Activated T-cell treated with anti-CD3 and anti-CD28 coated beads, Interleukin-2, amount 50 U/mL, for 4 hours (primary cell): ENCODE results near the gene ITPR3. TPM values are rescaled to one million over a fixed set of nuclear protein-coding genes. Genes with fewer than 3 reads are reported as not detected.
"Not testable (repeated sequence)": the region's sequence is repeated elsewhere in the genome, so short reads cannot be mapped to it uniquely, and the experiment has no call there.

Source experiments
- ATAC-seq, 2 donors: fragments of 200-7000 bp; cut with Tn5 transposase; one replicate each; pipeline ENCODE4 v1.10.0; 2021
- DNase-seq: peaks from one replicate; pipeline ENCODE4 v3.0.0-alpha.2; 2020
- H3K27me3 Mint-ChIP-seq: one replicate; pipeline ENCODE4 v1.8.0; 2021; ENCODE audit warnings: low read depth, mixed read lengths
- H3K36me3 Mint-ChIP-seq: one replicate; pipeline ENCODE4 v1.8.0; 2022; ENCODE audit warnings: mixed read lengths; ENCODE audit not compliant: insufficient read depth
- H3K4me1 Mint-ChIP-seq: one replicate; pipeline ENCODE4 v1.8.0; 2021; ENCODE audit warnings: low read depth, mixed read lengths
- H3K4me3 Mint-ChIP-seq: one replicate; pipeline ENCODE4 v1.8.0; 2021; ENCODE audit warnings: mild to moderate bottlenecking, moderate library complexity, mixed read lengths
- H3K9me3 Mint-ChIP-seq: one replicate; pipeline ENCODE4 v1.8.0; 2021; ENCODE audit warnings: mixed read lengths
- total RNA-seq, 3 donors: library from RNA; stranded (reverse); gene quantifications; one replicate each; pipeline ENCODE4 v1.2.1, GENCODE V29; 2021

Gene ITPR3
- total RNA-seq, 3 donors from 2014 or later, result 34.6 to 37.2 (median 35.5) TPM

DNA sequence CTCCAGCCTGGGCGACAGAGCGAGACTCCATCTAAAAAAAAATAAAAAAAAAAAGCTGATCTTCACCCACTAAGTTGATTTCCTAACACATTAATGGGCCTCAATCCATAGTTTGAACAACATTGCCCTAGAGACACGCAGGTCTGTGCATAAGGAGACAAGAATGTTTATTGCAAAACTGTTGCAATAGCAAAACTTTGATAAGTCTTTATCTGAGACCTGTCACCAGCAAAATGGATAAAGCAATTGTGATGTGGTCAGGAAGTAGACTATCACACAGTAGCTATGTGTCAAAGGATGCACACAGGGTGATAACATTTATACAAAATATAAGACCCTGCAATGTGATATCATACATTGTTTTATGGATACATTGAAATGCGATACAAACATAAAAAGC is 4.2 kb upstream of the ITPR3 start:
- ATAC-seq (no peak), DNase-seq (no peak)
- Mint-ChIP-seq H3K27me3 (no peaks in the 10 kb centered on the region), H3K9me3 (no peaks in the 10 kb centered on the region), H3K4me3 (no peak overlapping the region), H3K36me3 (no peaks in the 10 kb centered on the region), H3K4me1 (peaks cover 14% of the 10 kb centered on the region)

DNA sequence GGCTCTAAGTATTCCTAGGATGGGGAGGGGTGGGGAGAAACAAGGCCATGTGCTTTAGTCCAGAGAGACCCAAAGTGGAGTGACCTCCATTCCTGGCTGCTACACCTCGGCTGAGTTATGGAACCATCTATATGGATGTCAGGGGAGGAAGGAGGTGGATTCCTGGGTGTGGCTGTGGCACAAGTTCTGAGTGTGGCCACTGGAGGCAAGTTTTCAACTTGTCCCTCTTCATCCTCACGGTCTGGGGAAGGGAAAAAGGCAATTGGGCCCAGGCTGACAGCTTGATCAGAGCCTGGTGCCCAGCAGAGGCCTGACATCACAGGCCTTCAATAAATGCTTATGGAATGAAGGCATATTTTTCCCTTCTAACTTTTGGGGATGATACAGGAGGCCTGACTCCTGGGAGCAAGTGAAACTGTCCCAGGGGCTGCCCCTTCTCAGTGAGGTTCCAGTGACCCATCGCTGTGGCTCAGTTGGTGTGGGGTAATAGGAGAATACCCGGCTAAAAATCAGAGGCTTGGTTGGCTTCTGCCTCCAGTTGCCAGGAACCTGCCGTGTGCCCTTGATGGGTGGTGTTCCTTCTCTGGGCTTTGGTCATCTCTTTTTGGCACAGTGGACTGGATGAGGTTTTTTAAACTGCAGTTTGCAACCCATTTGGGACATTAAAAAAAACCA is 1.8 kb upstream of the ITPR3 start:
- H3K4me1 Mint-ChIP-seq, result peaks cover 38% of the 10 kb centered on the region

DNA sequence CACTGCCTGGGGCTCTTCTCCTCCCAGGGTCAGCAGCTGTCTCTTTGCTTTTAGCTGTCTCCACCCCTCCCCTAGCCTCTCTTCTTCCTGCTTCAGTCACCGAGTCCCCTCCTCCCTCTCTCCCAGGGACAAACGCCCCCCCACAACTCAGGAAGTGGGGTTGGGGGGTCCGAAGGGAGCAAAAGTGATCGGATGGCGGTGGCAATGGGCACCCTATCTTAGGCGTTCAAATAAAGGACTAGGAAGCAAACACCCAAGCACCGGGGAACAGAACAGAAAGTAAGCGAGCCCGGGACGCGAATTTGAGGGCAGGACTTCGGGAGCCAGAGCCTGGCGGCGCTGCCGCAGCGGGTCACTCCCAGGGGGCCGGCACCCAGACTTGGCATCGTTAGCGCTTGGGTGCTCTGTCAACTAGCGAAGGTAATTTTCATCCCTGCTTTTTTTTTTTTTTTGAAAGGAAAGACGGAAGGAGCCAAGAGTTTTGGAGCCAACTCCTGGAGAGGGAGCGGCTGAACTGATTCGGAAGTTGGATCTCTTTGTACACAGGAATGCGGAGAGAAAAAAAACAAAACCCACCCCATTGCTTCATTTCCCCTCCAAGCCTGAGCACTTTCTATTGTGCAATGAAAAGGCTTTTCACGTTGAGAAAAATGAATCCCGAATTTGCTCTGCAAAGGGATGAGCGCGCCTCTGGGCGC is 815 bp upstream of the ITPR3 start:
- H3K4me3 Mint-ChIP-seq, result peak overlapping the region; percentile 92
- no peaks in the 10 kb centered on the region for H3K27me3 Mint-ChIP-seq
- H3K36me3 Mint-ChIP-seq, result peaks cover 6% of the 10 kb centered on the region
- peak; percentile 17 for DNase-seq
- H3K4me1 Mint-ChIP-seq, result peaks cover 45% of the 10 kb centered on the region
- no peaks in the 10 kb centered on the region for H3K9me3 Mint-ChIP-seq
- ATAC-seq, result no peak

More for the DNA sequence above, 1.8 kb upstream of the ITPR3 start:
- H3K4me3 Mint-ChIP-seq, result peak overlapping the region; percentile 92
- no peaks in the 10 kb centered on the region for H3K27me3 Mint-ChIP-seq
- ATAC-seq, result no peak
- DNase-seq, result no peak
- H3K9me3 Mint-ChIP-seq, result no peaks in the 10 kb centered on the region
- peaks cover 6% of the 10 kb centered on the region for H3K36me3 Mint-ChIP-seq

DNA sequence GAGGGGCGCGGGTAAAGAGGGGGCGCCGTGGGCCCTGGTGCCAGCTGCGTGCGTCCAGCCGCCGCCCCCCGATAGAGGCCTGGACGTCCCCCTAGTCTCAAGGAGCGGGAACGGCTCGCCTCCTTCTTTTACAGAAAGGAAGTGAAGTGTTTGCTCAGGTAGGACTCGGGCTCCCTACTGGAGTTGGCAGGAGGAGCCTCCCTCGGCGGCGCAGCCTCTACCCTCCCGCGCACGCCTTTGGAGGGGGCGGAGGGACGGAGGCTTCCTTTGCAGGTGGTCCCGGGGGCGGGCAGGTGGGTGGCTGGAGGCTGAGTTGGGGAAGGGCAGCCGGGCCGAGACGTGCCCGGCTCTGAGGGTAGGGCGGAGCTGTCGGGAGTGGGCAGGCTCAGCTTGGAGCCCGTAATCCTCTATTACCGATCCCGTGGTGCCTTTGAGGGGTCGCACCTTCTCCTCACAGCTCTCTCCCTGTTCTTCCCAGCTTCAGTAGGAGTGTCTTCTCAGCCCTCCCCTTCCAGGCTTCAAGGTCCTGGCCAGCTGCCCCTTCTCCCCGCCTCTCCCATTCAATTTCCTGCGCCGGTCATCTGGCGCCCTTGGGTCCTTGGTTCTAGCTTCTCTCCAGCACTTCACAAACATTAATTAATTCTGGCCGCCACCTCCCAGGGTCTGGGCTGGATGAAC is 728 bp downstream of the ITPR3 start:
- peak; percentile 27 to 42 for ATAC-seq
- H3K4me3 Mint-ChIP-seq, result peak overlapping the region; percentile 87
- peak; percentile 58 for DNase-seq
- H3K4me1 Mint-ChIP-seq, result peaks cover 49% of the 10 kb centered on the region
- peaks cover 6% of the 10 kb centered on the region for H3K36me3 Mint-ChIP-seq
- no peaks in the 10 kb centered on the region for H3K9me3 Mint-ChIP-seq
- H3K27me3 Mint-ChIP-seq, result no peaks in the 10 kb centered on the region

DNA sequence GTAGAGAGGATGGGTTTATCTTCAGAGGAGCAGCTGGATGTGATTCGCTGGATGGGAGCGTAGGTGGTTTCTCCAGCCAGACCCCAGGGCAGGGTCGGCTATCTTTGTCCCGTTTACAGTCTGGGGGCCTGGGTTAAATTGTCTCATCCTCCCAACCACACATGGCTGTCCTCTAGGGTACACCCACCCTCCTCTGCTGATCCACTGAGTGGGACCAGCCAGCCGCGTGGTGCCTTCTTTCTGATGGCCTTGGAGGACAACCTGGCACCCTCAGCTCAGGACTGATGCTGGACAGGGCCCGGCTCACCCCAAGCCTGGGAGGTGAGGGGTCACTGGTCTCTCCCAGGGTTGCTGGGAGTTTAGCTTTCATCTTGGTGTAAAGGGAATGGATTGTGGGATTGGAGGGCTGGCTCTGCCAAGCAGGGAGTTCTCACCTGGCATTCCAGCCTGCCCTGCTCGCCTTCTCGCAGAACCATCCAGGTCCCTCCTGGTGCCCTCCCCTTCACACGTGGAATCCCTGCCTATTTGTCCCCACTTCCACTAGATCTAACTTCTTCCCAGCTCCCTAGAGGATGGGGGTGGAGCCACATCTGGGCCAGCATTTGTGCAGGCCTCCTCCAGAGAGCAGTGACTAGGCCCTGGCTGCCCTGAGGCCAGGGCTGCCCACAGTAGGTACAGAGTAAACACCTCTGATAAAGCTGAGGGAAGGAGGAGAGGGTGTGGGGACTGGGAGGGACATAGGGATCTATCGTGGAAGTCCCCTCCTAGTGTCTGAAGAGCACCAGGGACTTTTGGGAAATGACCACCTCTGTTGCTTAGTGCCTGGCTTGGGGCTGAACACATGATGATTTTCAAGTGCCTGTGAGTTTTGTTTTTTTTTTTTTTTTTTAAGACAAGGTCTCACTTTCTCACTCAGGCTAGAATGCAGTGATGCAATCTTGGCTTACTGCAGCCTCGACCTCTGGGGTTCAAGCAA is 1.6 kb downstream of the ITPR3 start:
- no peak for DNase-seq
- no peak for ATAC-seq
- peaks cover 6% of the 10 kb centered on the region for H3K36me3 Mint-ChIP-seq
- peak overlapping the region; percentile 87 for H3K4me3 Mint-ChIP-seq
- H3K27me3 Mint-ChIP-seq, result no peaks in the 10 kb centered on the region
- H3K9me3 Mint-ChIP-seq, result no peaks in the 10 kb centered on the region
- peaks cover 54% of the 10 kb centered on the region for H3K4me1 Mint-ChIP-seq

GRCh38 chr6:33623895-33624381 is 2.8 kb downstream of the ITPR3 start:
- DNase-seq (no peak), ATAC-seq (no peak)
- Mint-ChIP-seq H3K27me3 (no peaks in the 10 kb centered on the region), H3K4me3 (peak overlapping the region; percentile 87), H3K36me3 (peaks cover 6% of the 10 kb centered on the region), H3K9me3 (no peaks in the 10 kb centered on the region), H3K4me1 (peaks cover 61% of the 10 kb centered on the region)

GRCh38 chr6:33624856-33625255 is 3.7 kb downstream of the ITPR3 start:
- H3K36me3 Mint-ChIP-seq, result peaks cover 6% of the 10 kb centered on the region
- no peaks in the 10 kb centered on the region for H3K9me3 Mint-ChIP-seq
- H3K4me1 Mint-ChIP-seq, result peaks cover 52% of the 10 kb centered on the region
- ATAC-seq (no peak), DNase-seq (no peak)
- H3K27me3 Mint-ChIP-seq, result no peaks in the 10 kb centered on the region
- no peak overlapping the region for H3K4me3 Mint-ChIP-seq

GRCh38 chr6:33627876-33628275 is 6.8 kb downstream of the ITPR3 start:
- ATAC-seq, result no peak
- no peak overlapping the region for H3K4me3 Mint-ChIP-seq
- no peak for DNase-seq
- H3K36me3 Mint-ChIP-seq, result peaks cover 9% of the 10 kb centered on the region
- H3K4me1 Mint-ChIP-seq, result peaks cover 50% of the 10 kb centered on the region
- no peaks in the 10 kb centered on the region for H3K27me3 Mint-ChIP-seq
- no peaks in the 10 kb centered on the region for H3K9me3 Mint-ChIP-seq

GRCh38 chr6:33628401-33628964 is 7.4 kb downstream of the ITPR3 start:
- peaks cover 49% of the 10 kb centered on the region for H3K4me1 Mint-ChIP-seq
- H3K36me3 Mint-ChIP-seq, result peaks cover 9% of the 10 kb centered on the region
- no peaks in the 10 kb centered on the region for H3K27me3 Mint-ChIP-seq
- H3K4me3 Mint-ChIP-seq, result no peak overlapping the region
- DNase-seq (no peak), ATAC-seq (no peak)
- no peaks in the 10 kb centered on the region for H3K9me3 Mint-ChIP-seq

DNA sequence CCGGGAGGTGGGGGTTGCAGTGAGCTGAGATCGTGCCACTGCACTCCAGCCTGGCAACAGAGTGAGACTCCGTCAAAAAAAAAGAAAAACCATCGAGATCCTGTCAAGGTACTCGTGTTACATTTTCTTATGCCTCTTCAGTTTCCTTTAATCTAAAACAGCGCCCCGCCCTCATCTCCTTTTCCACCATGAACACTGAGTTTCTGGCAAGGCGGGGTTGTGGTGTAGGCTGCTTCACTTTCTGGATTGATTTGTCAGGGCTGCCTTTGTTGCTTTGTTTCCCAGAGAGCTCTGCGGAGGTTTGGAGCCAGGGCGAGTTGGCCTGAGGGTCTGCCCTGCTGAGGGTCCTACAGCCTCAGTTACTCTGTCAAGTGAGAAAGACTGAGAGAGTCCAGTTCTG is 8.9 kb downstream of the ITPR3 start:
- Mint-ChIP-seq H3K9me3 (no peaks in the 10 kb centered on the region), H3K4me1 (peaks cover 45% of the 10 kb centered on the region), H3K36me3 (peaks cover 3% of the 10 kb centered on the region), H3K4me3 (no peak overlapping the region), H3K27me3 (no peaks in the 10 kb centered on the region)
- ATAC-seq (no peak), DNase-seq (no peak)

DNA sequence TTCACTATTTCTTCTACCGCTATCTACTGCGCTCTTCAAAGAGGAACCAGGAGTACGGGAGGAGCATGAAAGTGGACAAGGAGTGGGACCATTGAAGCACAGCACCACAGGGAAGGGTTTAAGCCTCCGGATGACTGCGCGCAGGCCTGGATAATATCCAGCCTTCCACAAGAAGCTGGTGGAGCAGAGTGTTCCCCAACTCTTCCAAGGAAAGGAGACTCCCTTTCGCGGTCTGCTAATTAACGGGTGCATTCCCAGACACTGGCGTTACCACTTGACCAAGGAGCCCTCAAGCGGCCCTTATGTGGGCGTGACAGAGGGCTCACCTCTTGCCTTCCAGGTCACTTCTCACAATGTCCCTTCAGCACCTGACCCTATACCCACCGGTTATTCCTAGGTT is 10.4 kb downstream of the ITPR3 start:
- H3K36me3 Mint-ChIP-seq, H3K4me3 Mint-ChIP-seq: not testable (repeated sequence)
- peaks cover 54% of the 10 kb centered on the region for H3K4me1 Mint-ChIP-seq

GRCh38 chr6:33631971-33632557 is 10.9 kb downstream of the ITPR3 start:
- H3K9me3 Mint-ChIP-seq, result no peaks in the 10 kb centered on the region
- no peak for ATAC-seq
- no peak for DNase-seq
- H3K36me3 Mint-ChIP-seq, result peaks cover 9% of the 10 kb centered on the region
- H3K4me1 Mint-ChIP-seq, result peaks cover 57% of the 10 kb centered on the region
- H3K27me3 Mint-ChIP-seq, result no peaks in the 10 kb centered on the region
- peak overlapping the region; percentile 79 for H3K4me3 Mint-ChIP-seq

More for the DNA sequence above, 10.4 kb downstream of the ITPR3 start:
- ATAC-seq, DNase-seq, H3K9me3 Mint-ChIP-seq, H3K27me3 Mint-ChIP-seq: not testable (repeated sequence)

DNA sequence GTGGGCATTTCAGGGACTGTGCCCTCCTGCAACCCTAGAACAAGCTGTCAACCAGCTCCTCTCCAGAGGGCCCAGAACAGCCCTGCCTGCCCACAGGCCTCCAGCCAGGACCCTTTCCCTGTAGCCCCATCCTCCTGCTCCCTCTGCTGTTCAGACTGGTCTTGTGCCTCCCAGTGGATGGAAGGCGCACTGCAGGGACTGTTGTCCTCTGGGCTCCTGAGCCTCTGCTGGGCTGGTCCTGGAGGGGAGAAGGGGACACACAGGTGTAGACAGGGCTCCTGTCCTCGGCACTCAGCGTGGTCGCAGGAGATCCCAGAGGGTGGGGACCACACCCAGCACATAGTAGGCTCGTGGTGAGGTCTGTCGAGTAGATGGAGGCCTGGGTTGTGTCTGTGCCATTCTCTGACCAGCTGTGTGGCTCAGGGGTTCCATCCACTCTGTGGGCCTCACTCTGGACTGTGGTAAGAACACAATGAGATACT is 11.5 kb downstream of the ITPR3 start:
- DNase-seq, result peak; percentile 50
- H3K36me3 Mint-ChIP-seq, result peaks cover 9% of the 10 kb centered on the region
- no peaks in the 10 kb centered on the region for H3K27me3 Mint-ChIP-seq
- H3K4me3 Mint-ChIP-seq, result peak overlapping the region; percentile 79
- H3K4me1 Mint-ChIP-seq, result peaks cover 54% of the 10 kb centered on the region
- H3K9me3 Mint-ChIP-seq, result no peaks in the 10 kb centered on the region
- ATAC-seq, result peak; percentile 29 to 36
